Activated CD4-positive, alpha-beta T cell treated with anti-CD3 and anti-CD28 coated beads, Interleukin-2, amount 10 ng/mL, durations not matched to agents 24 days and 14 days (primary cell): Measurements from ENCODE around the gene TOX3. TPM values are rescaled to one million over a fixed set of nuclear protein-coding genes. Genes with fewer than 3 reads are reported as not detected.

Experiments used
- DNase-seq: peaks from one replicate; pipeline ENCODE4 v3.0.0; 2022
- H3K27ac Mint-ChIP-seq: one replicate; pipeline ENCODE4 v1.8.0; 2022; ENCODE audit warnings: mild to moderate bottlenecking, mixed read lengths
- H3K27me3 Mint-ChIP-seq: one replicate; pipeline ENCODE4 v1.8.0; 2022; ENCODE audit warnings: mixed read lengths
- H3K36me3 Mint-ChIP-seq: one replicate; pipeline ENCODE4 v1.8.0; 2022; ENCODE audit warnings: low read depth, mild to moderate bottlenecking, mixed read lengths
- H3K4me1 Mint-ChIP-seq: one replicate; pipeline ENCODE4 v1.8.0; 2021; ENCODE audit warnings: mixed read lengths
- H3K4me3 Mint-ChIP-seq: one replicate; pipeline ENCODE4 v1.8.0; 2022; ENCODE audit warnings: mild to moderate bottlenecking, moderate library complexity, mixed read lengths
- H3K9me3 Mint-ChIP-seq: one replicate; pipeline ENCODE4 v1.8.0; 2021; ENCODE audit warnings: mixed read lengths
- intact Hi-C: fragments of 100-400 bp; cut with micrococcal nuclease; formaldehyde crosslinking; loops from one replicate; pipeline ENCODE4 v1.15.1; 2023
- total RNA-seq: library from RNA; stranded (reverse); gene quantifications from 2 replicates; pipeline ENCODE4 v1.2.3, GENCODE V29; 2022

The TOX3 gene
- total RNA-seq, 1 donor from 2014 or later = not detected

DNA sequence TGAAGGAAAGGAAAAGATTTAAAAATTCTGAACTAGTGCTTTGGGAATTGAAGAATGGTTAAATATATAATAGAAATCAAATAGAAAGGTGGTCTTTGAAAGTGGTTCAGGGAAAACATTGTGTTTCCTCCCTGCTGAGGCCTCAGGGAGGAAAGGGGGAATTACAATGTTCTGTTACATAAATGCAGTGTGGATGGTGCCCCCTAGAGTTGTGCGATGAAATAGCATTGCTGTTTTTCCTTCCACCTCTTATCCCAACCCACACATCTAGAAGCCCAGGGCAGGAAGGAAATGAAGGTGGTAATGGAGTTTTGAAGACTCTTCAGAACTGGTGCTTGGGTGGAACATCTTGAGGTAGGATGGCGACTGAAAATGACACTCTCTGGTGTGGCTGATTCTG is 6.4 kb upstream of the TOX3 start:
- peaks cover 11% of the 10 kb centered on the region for H3K27me3 Mint-ChIP-seq
- H3K4me1 Mint-ChIP-seq = no peaks in the 10 kb centered on the region

DNA sequence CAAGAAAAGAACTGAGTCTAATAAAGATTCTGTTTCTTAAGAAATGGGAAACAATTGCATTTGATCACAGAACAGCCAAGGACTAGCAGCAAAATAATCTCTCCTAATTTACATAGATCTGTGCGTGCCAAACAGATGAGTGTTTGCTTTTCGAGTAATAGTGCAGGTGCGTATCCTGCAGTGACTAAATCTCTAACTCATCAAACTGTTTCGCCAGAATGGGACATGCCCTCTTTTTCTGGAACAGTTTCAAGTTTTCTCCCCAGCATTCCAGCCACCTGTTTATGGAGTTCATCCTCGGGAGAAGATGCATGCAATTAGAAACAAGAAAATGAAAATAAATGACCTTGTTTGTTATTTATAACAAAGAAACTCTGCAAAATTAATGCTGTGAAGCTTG is 5.7 kb upstream of the TOX3 start:
- intact Hi-C loops = no loop called here
- Mint-ChIP-seq H3K4me1 (no peaks in the 10 kb centered on the region), H3K36me3 (no peaks in the 10 kb centered on the region), H3K27ac (no peak overlapping the region), H3K27me3 (peaks cover 18% of the 10 kb centered on the region), H3K4me3 (no peak overlapping the region), H3K9me3 (peaks cover 6% of the 10 kb centered on the region)
- no peak for DNase-seq

More for the DNA sequence above, 6.4 kb upstream of the TOX3 start:
- Mint-ChIP-seq H3K27ac (no peak overlapping the region), H3K36me3 (no peaks in the 10 kb centered on the region), H3K4me3 (no peak overlapping the region), H3K9me3 (peaks cover 6% of the 10 kb centered on the region)
- intact Hi-C loops = no loop called here
- DNase-seq = no peak

DNA sequence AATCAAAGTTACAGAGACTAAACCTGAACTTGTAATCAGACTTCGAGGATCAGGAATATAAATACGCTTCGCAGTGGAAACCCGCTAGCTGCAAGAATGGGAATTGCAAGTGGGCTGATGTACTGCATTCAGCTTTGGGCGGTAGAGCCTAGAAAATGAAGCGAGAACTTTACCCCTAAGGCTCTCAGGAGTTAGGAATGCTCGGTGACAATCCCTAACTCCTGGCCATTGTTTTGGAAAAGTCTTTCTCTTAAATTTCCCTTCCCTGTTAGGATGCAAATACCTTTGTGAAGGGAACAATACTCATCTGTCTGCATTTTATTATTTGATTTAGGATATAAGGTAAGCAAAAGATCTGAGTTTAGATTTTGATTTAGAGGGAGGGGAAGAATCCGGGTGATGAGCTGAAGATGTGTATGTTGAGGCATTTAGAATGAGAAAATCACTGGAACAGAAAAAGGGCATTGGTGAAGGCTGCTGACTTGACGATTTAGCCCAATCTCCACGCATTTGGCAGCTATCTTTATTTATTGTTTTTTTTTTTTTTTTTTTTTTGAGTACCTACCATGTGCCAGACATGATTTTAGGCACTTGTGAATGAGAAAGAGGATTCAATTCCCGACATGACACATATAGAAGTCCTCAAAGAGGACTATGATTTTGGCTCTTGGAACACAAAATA is 2.2 kb upstream of the TOX3 start:
- intact Hi-C loops = no loop called here
- no peak overlapping the region for H3K27ac Mint-ChIP-seq
- no peaks in the 10 kb centered on the region for H3K4me1 Mint-ChIP-seq

DNA sequence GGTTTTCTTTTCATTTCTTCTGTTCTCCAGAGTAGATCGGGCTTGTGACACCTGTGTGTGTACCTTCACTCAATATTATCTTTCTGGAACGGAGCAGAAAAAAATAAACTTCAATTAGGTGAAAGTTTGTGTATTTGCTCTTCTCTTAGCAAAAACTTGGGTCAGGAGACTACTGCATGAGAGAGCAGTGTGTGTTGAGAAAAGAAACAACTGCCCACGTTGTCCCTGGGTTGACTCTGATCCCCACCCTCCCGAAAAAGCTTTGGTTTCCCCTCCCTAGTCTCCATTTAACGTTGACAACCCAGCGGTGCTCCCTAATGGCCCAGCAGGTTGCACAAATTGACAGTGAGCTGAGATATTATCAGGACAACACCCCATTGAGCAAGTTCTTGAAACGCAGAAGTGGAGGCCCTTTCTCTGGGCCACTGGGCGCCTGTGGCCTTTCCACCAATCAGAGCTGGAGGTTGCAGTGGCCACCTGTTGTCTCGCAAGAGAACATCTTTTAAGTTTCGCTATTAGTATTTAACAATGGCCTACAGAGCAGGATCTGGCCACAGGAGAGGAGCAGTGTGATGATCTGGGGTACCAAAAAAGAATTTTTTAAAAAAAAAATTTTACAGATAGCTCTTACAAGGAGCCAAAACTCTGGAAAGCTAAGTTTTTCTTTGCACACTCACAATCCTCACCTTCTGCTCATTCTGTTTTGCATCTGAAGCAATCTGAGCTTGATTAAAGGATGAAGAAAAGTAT is 1.5 kb upstream of the TOX3 start:
- Mint-ChIP-seq H3K9me3 (peaks cover 2% of the 10 kb centered on the region), H3K27me3 (peaks cover 39% of the 10 kb centered on the region)

More for the DNA sequence above, 2.2 kb upstream of the TOX3 start:
- Mint-ChIP-seq H3K36me3 (no peaks in the 10 kb centered on the region), H3K9me3 (peaks cover 2% of the 10 kb centered on the region), H3K4me3 (no peak overlapping the region), H3K27me3 (peaks cover 36% of the 10 kb centered on the region)
- DNase-seq = no peak

DNA sequence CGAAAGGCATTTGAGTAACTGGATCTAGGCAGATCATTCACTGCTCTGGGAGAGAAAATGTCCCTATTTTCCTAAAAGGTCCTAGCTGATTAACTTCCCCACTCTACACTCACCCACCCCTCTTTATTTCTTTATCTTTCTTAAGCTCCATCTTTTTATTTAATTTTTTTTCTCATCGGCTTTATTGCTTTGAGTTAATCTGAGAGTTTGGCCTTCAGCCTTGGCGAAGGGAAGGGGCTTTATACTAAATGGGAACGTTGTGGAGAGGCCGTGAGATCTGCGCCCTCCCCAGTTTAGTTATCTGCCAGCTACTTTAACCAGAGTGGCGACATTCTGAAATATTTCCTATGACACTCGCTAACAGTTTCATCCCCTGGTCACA is 882 bp upstream of the TOX3 start:
- H3K9me3 Mint-ChIP-seq = peaks cover 2% of the 10 kb centered on the region
- H3K4me1 Mint-ChIP-seq = no peaks in the 10 kb centered on the region
- no peak overlapping the region for H3K4me3 Mint-ChIP-seq
- no peak overlapping the region for H3K27ac Mint-ChIP-seq
- H3K36me3 Mint-ChIP-seq = no peaks in the 10 kb centered on the region
- no peak for DNase-seq
- H3K27me3 Mint-ChIP-seq = peaks cover 39% of the 10 kb centered on the region
- intact Hi-C loops = no loop called here

More for the DNA sequence above, 1.5 kb upstream of the TOX3 start:
- intact Hi-C loops = no loop called here
- Mint-ChIP-seq H3K4me3 (no peak overlapping the region), H3K4me1 (no peaks in the 10 kb centered on the region), H3K27ac (no peak overlapping the region), H3K36me3 (no peaks in the 10 kb centered on the region)
- DNase-seq = no peak

DNA sequence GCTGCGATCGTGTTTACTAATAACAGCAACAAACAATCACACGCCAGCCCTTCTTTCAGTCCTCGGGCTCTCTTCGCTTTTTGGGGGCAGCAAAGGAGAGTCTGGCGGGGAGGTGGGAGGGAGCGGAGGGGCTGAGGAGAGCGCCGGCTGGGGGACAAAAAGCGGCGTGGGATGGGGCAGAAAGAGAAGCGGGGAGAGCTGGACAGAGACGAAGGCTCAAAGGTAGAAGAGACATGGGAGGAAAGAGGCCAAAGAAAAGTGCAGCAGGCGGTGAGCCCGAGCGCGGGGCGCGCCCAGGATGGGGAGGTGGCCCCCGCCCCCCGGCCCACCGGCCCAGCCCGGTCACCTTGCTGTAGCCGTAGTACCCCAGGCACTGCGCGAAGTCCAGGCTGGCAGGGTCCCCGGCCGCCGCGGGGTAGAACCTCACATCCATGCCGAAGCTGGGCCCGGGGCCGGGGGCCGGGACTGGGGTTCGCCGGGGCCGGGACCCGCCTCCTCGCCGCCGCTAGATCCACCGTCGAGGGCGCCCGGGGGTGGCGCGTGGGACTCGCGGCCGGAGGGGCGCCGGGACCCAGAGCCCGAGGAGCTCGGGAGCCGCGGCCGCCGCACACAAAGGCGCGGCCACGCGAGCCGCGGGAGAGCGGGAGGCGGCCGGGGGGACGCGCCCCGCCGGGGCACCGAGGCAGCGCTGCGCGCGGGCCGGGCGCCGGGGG is 496 bp downstream of the TOX3 start:
- H3K9me3 Mint-ChIP-seq = peaks cover 2% of the 10 kb centered on the region
- no peaks in the 10 kb centered on the region for H3K4me1 Mint-ChIP-seq
- no peak overlapping the region for H3K27ac Mint-ChIP-seq
- H3K27me3 Mint-ChIP-seq = peaks cover 39% of the 10 kb centered on the region
- no peak overlapping the region for H3K4me3 Mint-ChIP-seq
- no peak for DNase-seq
- intact Hi-C loops = no loop called here
- H3K36me3 Mint-ChIP-seq = no peaks in the 10 kb centered on the region

DNA sequence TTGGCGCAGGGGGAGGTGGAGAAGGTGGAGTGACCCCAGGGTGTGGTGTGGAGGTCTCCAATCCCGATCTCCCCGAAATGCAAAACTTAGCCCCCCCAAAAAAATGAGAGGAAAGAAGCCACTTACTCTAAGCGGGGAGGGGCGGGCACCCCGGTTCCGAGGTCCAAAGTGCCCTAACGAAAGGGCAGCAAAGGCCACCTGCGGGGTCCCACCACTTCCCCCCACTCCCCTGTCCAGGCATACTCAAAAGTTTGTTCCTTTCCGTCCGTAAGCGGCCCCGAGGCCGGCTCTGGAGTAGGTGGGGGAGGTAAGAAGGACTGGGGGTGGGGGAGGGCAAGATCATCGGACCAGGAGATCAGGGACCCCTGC is 1.1 kb downstream of the TOX3 start:
- Mint-ChIP-seq H3K4me1 (no peaks in the 10 kb centered on the region), H3K9me3 (peaks cover 2% of the 10 kb centered on the region), H3K27me3 (peaks cover 39% of the 10 kb centered on the region), H3K4me3 (no peak overlapping the region), H3K27ac (no peak overlapping the region), H3K36me3 (no peaks in the 10 kb centered on the region)
- no peak for DNase-seq
- intact Hi-C loops = no loop called here

DNA sequence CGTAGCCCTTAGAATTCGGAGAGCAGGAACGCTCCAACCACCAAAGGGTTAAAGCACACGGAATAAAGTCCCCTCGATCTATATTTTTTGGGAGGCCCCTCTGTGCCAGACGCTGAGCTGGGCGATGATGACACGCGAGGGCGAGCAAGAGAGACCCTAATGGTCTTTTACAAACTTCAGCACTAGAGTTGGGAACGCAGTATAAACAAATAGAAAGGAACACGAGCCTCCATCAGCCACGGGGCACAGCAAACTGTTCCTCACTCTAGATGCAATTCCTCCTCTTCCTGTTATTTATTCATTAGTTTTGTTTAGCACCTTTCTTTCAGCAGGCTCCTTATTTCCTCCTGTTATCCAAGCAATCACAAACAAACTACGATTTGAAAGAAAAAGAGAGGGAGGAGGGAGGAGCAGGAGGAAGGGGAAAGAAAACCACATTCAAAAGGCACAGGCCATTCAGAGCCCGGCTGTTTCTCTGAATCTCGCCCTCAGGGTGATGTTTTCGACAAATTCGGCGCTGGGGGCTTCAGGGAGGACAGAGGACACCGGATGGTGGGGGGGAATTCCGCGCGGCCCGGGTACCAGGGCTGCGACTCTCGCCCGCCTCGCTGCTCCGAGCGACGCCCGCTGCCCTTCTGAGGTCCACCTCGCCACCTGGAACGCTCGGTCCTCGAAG is 1.6 kb downstream of the TOX3 start:
- intact Hi-C loops = no loop called here
- peaks cover 39% of the 10 kb centered on the region for H3K27me3 Mint-ChIP-seq

DNA sequence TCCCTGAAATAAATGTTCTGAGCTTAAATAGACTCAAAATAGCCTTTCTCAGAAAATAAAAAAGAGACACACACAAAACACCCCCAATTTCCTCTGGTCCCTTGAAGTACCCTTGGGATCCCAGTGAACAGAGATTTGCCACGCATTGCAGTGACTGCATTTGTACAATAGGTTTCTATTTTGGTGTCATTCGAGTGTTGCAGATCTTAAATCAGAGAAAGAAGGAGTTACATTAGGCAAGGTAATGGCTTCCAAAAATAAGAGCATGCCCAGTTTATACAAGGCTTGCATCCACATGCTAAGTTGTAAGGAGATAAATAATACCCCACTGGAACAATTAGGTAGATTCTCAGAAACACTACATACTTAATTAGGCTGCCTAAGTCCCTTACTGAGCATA is 2.2 kb downstream of the TOX3 start:
- Mint-ChIP-seq H3K4me3 (no peak overlapping the region), H3K27me3 (peaks cover 38% of the 10 kb centered on the region)
- intact Hi-C loops = no loop called here

More for the DNA sequence above, 1.6 kb downstream of the TOX3 start:
- Mint-ChIP-seq H3K9me3 (no peaks in the 10 kb centered on the region), H3K27ac (no peak overlapping the region), H3K4me1 (no peaks in the 10 kb centered on the region), H3K36me3 (no peaks in the 10 kb centered on the region), H3K4me3 (no peak overlapping the region)
- no peak for DNase-seq

DNA sequence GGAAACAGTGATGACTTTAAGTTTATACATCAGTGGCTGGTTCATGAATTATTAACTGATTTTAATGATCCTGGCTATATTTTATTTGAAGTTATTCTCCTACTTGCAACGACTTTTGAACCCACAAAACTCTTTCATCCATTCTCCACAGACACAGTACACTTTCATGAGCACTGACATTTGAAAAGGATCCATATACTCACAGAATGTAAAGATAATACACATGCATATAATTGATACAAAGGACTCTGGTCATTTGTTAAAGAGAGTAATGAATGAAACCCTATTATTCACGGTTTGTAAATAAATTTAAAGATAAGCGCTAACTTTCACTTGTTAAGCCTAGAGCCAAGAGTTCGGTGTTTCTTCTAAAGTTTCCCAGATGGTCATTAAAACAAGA is 3.3 kb downstream of the TOX3 start:
- H3K27ac Mint-ChIP-seq = no peak overlapping the region
- no peaks in the 10 kb centered on the region for H3K4me1 Mint-ChIP-seq

More for the DNA sequence above, 2.2 kb downstream of the TOX3 start:
- H3K9me3 Mint-ChIP-seq = no peaks in the 10 kb centered on the region
- H3K27ac Mint-ChIP-seq = no peak overlapping the region
- H3K4me1 Mint-ChIP-seq = no peaks in the 10 kb centered on the region
- H3K36me3 Mint-ChIP-seq = no peaks in the 10 kb centered on the region
- DNase-seq = no peak

DNA sequence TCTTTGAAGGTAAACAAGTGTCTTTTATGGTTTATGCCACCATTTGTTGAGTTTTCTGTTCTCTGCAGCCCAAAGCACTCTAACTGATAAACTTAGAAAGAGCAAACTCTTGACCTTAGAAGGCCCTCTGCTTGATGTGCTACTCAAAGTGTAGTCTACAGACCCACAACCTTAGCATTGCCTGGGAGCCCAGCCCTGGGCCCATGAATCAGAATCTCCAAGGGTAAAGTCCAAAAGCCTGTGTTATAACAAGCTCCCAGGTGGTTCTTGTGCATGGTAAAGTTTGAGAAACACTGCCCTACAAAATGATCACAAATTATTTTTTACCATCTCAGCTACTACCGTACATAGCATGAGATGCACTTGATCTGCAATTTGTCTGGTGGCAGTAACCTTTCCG is 6.0 kb downstream of the TOX3 start:
- no peak overlapping the region for H3K4me3 Mint-ChIP-seq
- DNase-seq = no peak
- H3K9me3 Mint-ChIP-seq = no peaks in the 10 kb centered on the region
- no peaks in the 10 kb centered on the region for H3K36me3 Mint-ChIP-seq
- H3K27ac Mint-ChIP-seq = no peak overlapping the region
- H3K4me1 Mint-ChIP-seq = no peaks in the 10 kb centered on the region
- intact Hi-C loops = no loop called here
- H3K27me3 Mint-ChIP-seq = peaks cover 16% of the 10 kb centered on the region

More for the DNA sequence above, 3.3 kb downstream of the TOX3 start:
- Mint-ChIP-seq H3K4me3 (no peak overlapping the region), H3K9me3 (no peaks in the 10 kb centered on the region), H3K36me3 (no peaks in the 10 kb centered on the region), H3K27me3 (peaks cover 31% of the 10 kb centered on the region)
- no peak for DNase-seq
- intact Hi-C loops = no loop called here

DNA sequence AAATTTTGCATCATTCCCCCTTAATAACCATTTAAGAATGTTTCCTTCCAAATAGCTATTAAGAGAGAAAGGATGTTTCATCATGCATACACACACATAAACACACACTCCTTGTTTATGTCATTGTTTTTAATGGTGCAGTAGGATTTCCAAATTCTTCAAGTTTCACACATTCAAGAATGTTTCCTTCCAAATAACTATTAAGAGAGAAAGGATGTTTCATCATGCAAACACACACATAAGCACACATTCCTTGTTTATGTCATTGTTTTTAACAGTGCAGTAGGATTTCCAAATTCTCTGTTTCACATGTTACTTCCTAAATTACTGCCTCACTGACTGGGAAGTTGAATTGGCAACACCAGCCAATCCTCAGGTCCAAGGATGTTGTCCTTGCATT is 7.8 kb downstream of the TOX3 start:
- no peak overlapping the region for H3K4me3 Mint-ChIP-seq
- no peak for DNase-seq

DNA sequence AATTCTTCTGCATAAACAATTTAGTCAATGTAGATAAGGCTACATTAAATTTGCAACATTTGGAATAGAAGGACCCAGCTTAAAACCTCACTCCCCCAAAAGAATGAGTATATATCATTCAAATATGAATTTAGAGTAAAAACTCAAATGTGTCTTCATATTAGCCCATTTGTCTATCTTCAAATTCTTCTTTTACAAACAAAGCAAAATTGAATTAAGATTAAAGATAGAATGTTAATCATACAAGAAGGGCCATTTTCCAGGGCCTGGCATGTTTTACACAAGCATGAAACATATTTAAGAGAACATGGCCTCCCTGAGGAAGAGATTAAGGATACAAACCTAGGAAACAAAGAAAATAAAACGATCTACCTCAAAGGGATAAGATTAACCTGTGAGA is 8.4 kb downstream of the TOX3 start:
- intact Hi-C loops = no loop called here
- no peak for DNase-seq
- Mint-ChIP-seq H3K4me1 (no peaks in the 10 kb centered on the region), H3K9me3 (no peaks in the 10 kb centered on the region), H3K27ac (no peak overlapping the region), H3K27me3 (no peaks in the 10 kb centered on the region), H3K36me3 (no peaks in the 10 kb centered on the region), H3K4me3 (no peak overlapping the region)

More for the DNA sequence above, 7.8 kb downstream of the TOX3 start:
- H3K4me1 Mint-ChIP-seq = no peaks in the 10 kb centered on the region
- peaks cover 4% of the 10 kb centered on the region for H3K27me3 Mint-ChIP-seq
- no peaks in the 10 kb centered on the region for H3K36me3 Mint-ChIP-seq
- no peaks in the 10 kb centered on the region for H3K9me3 Mint-ChIP-seq
- no peak overlapping the region for H3K27ac Mint-ChIP-seq
- intact Hi-C loops = no loop called here

DNA sequence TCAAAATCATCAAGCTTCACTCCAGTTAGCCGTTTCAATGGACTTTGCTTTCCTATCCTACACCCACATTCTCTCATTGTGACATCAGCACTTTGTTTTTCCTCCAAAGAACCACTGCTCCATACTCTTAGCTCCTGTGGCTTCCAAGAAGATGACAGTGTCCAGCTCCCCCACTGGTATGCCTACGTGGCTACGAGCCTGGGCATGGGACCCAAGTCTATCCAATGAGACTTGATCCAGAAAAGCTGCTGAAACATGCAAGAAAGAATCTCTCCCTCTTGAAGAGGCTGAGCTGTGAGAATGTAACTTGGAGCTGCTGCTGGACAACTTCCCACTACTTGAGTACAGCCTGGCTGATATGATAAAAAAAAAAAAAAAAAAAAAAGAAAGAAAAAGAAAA is 9.4 kb downstream of the TOX3 start:
- Mint-ChIP-seq H3K9me3 (no peaks in the 10 kb centered on the region), H3K27ac (no peak overlapping the region), H3K4me1 (no peaks in the 10 kb centered on the region), H3K27me3 (no peaks in the 10 kb centered on the region), H3K36me3 (no peaks in the 10 kb centered on the region), H3K4me3 (no peak overlapping the region)
- DNase-seq = no peak
- intact Hi-C loops = no loop called here
